ENCODE measurements around the gene EFNA5. TPM values are rescaled to one million over a fixed set of nuclear protein-coding genes. Genes with fewer than 3 reads are reported as not detected.

The EFNA5 gene
- total RNA-seq, 4 donors from 2014 or later: 7.7 to 18.6 (median 9.9) TPM

DNA sequence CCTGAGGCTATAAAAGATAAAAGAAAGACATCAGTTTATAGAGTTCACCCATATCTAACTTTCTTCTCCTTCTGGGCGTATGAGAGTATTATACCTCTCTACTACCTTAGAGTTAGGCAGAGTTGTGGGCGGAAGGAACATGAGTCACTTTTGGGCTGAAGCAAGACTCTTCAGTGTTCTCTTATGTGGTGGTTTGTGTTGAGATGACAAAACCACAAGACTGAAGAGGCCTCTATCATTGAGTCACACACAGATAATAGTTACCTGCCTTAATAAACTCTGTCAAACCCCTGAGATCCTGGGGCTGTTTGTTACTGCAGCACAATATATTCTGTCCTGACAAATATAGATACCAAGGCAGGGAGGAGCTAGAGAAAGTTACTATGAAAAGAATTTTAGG, 184.2 kb downstream of the EFNA5 start:
- TF ChIP-seq, protein P1, sequence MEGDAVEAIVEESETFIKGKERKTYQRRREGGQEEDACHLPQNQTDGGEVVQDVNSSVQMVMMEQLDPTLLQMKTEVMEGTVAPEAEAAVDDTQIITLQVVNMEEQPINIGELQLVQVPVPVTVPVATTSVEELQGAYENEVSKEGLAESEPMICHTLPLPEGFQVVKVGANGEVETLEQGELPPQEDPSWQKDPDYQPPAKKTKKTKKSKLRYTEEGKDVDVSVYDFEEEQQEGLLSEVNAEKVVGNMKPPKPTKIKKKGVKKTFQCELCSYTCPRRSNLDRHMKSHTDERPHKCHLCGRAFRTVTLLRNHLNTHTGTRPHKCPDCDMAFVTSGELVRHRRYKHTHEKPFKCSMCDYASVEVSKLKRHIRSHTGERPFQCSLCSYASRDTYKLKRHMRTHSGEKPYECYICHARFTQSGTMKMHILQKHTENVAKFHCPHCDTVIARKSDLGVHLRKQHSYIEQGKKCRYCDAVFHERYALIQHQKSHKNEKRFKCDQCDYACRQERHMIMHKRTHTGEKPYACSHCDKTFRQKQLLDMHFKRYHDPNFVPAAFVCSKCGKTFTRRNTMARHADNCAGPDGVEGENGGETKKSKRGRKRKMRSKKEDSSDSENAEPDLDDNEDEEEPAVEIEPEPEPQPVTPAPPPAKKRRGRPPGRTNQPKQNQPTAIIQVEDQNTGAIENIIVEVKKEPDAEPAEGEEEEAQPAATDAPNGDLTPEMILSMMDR (IDR thresholded peaks at IDR 0.05; ENCODE audit: low read depth): no peak

DNA sequence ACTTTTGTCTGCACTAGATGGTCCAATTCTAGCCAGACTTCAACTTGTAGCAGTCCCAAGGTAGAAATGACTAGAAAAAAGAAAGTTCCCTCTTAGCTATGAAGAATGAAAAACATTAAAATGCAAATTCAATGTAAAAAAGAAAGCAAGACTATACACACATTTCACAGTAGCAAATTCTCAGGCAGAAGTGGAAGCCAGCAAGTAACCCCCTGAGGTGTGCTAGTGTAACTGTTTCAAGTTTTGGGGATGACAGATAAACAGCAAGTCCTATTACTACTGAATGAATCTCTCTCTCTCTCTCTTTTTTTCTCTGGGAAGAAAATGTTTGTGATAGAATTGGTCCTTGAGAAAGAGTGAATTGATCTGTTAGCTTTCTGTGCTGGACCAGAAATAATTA, 185.6 kb downstream of the EFNA5 start:
- TF ChIP-seq, protein P1 (IDR thresholded peaks at IDR 0.05; ENCODE audit: low read depth): no peak

DNA sequence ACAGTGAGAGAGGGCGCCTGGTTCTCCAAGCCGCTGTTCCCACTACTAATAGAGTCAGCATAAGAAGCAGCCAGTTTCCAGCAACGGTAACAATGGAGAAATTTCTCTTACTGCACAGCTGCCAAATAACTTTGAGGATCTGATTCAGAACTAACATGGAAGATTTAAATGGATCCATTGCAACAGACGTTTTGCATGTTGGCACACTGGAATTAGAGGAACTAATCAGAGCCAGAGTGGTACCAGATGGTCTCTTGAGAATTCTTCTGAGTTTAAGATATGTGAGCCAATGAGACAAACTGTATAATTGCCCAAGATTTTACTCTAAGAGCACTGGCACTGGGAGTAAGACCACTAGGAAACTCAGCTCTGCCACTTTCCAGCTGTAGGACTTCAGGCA, 186.5 kb downstream of the EFNA5 start:
- TF ChIP-seq, protein P1 (IDR thresholded peaks at IDR 0.05; ENCODE audit: low read depth): no peak

DNA sequence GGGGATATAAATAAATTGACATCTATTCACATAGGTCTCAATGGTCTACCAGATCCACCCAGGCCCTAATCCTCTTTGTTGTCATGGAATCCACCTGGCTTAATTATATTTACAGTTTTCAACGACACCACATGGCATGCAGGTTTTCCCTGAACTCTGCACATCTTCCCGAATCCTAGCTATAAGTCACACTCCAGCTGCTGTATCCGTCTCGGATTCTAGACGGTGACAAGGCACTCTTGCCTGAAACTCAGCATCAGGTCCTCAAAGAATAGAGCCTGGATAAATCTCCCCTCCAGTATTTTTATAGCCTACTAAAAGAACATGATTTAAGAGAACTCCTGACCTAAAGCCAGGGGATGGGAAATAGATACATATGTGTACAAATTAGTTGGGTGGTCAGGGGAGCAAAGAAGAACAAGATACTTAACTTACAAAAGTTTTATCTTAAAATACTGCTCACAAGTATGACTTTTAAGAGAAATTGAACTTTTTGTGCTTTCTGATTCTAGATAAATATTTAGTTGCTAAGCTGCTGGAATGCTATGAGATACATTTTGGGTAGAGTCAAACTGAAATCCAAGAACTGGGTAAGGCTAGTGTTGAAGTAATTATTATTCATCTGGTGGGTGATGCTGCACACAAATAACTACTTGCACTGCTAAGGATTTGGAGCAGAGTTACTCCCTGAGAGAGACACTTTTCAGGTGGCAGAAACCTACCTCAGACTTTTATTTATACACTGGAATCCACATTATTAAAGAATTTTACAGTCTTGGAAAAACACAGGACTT, 187.3 kb downstream of the EFNA5 start:
- TF ChIP-seq, protein P1 (IDR thresholded peaks at IDR 0.05; ENCODE audit: low read depth): no peak

DNA sequence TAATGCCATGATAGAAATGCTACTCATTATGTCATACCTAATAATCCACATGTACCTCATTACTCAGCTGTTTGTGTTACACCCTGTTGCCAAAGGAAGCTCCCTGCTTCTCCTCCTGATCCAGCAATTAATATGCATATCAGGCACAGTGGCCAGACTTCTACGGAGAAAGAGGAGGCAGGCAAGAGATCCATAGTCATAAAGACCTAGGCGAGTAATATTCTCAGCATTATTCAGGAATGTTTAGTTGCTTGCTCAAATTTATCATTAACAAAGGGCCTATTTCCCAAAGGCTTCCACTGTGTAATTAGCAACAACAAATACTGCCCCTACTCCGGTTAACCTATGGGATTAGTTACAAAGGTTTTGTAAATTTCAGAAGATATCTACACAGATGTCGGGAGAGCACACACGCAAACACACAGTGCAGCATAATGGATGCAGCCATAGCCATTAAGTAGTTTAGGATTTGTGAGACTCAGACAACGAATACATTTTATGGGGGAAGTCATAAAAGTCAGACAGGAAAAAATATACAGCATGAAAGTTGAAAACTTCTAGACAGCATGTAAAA, 192.6 kb downstream of the EFNA5 start:
- TF ChIP-seq, protein P1 (IDR thresholded peaks at IDR 0.05; ENCODE audit: low read depth): no peak

DNA sequence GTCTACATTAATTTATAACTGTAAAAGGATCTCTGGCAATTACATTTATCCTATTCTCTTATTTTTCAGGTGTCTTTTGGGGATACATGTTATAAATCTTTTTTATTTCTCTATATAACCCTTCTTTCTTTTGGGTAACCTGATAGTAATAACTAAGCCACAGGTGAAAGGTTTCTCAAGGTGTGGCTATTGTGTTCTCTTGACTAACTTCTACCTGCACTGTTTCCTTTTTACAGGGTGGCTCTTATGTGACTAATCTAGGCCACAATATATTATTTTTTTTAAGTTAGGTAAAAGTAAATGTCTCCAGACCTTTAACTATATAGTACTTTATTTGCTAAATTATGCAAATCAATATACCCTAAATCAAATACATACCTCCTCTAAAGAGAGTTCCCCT, 193.2 kb downstream of the EFNA5 start:
- TF ChIP-seq, protein P1 (IDR thresholded peaks at IDR 0.05; ENCODE audit: low read depth): no peak

DNA sequence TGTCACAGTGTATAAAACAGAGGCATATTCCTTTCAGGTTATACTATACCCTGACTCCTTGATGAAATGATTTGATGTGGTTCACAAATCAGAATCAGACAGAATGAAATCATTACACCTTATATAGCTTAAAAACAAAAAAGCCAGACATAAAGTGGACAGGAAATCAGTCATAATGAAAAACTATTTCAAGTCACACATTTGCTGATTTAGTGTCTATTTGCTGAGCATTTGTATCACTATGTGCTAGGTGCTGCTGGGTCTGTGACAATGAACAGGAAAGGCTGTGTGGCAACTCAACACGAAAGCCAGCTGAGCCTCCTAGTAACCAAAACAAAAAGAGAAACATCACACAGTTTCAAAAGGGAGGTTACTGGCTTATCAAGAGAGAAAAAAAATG, 194.0 kb downstream of the EFNA5 start:
- TF ChIP-seq, protein P1 (IDR thresholded peaks at IDR 0.05; ENCODE audit: low read depth): no peak
